ENCODE results near the gene EDIL3.
A peak's percentile ranks its signal among the peaks of the same experiment; 100 is the strongest.

Gene EDIL3

GRCh38 chr5:84017523-84018172 lies 367.0 kb downstream of the EDIL3 start:
- in situ Hi-C loops (cut with HindIII; ENCODE audit: low pct_unique_long_range_greater_than_20kb, low sequenced_read_pairs) = no loop called here

GRCh38 chr5:84016085-84016484 lies 368.6 kb downstream of the EDIL3 start:
- in situ Hi-C loops (cut with HindIII; ENCODE audit: low pct_unique_long_range_greater_than_20kb, low sequenced_read_pairs) = no loop called here
- no peak for TF ChIP-seq JUND (IDR thresholded peaks at IDR 0.05; ENCODE audit: low read depth)
- DNase-seq (ENCODE audit: low read depth in 1 of 2, low spot score in 1 of 2) = no peak

More at GRCh38 chr5:84017523-84018172, 367.0 kb downstream of the EDIL3 start:
- DNase-seq (ENCODE audit: low read depth in 1 of 2, low spot score in 1 of 2) = peak in 1 of 2 experiments; percentile 6
- no peak for TF ChIP-seq JUND (IDR thresholded peaks at IDR 0.05; ENCODE audit: low read depth)

GRCh38 chr5:84014966-84015365 lies 369.7 kb downstream of the EDIL3 start:
- no peak for TF ChIP-seq JUND (IDR thresholded peaks at IDR 0.05; ENCODE audit: low read depth)
- no peak for DNase-seq (ENCODE audit: low read depth in 1 of 2, low spot score in 1 of 2)
- in situ Hi-C loops (cut with HindIII; ENCODE audit: low pct_unique_long_range_greater_than_20kb, low sequenced_read_pairs) = no loop called here

GRCh38 chr5:83993803-83994202 lies 390.9 kb downstream of the EDIL3 start:
- in situ Hi-C loops (cut with HindIII; ENCODE audit: low pct_unique_long_range_greater_than_20kb, low sequenced_read_pairs) = no loop called here

GRCh38 chr5:83991566-83992224 lies 393.0 kb downstream of the EDIL3 start:
- no peak for TF ChIP-seq JUND (IDR thresholded peaks at IDR 0.05; ENCODE audit: low read depth)
- in situ Hi-C loops (cut with HindIII; ENCODE audit: low pct_unique_long_range_greater_than_20kb, low sequenced_read_pairs) = no loop called here
- DNase-seq (ENCODE audit: low read depth in 1 of 2, low spot score in 1 of 2) = no peak

More at GRCh38 chr5:83993803-83994202, 390.9 kb downstream of the EDIL3 start:
- TF ChIP-seq JUND (IDR thresholded peaks at IDR 0.05; ENCODE audit: low read depth) = no peak
- DNase-seq (ENCODE audit: low read depth in 1 of 2, low spot score in 1 of 2) = no peak

GRCh38 chr5:83988293-83988685 lies 396.4 kb downstream of the EDIL3 start:
- no peak for DNase-seq (ENCODE audit: low read depth in 1 of 2, low spot score in 1 of 2)
- in situ Hi-C loops (cut with HindIII; ENCODE audit: low pct_unique_long_range_greater_than_20kb, low sequenced_read_pairs) = no loop called here
- TF ChIP-seq JUND (IDR thresholded peaks at IDR 0.05; ENCODE audit: low read depth) = no peak

GRCh38 chr5:83987513-83988292 lies 397.0 kb downstream of the EDIL3 start:
- in situ Hi-C loops (cut with HindIII; ENCODE audit: low pct_unique_long_range_greater_than_20kb, low sequenced_read_pairs) = no loop called here
- no peak for DNase-seq (ENCODE audit: low read depth in 1 of 2, low spot score in 1 of 2)
- TF ChIP-seq JUND (IDR thresholded peaks at IDR 0.05; ENCODE audit: low read depth) = no peak

- no peak for TF ChIP-seq JUND (IDR thresholded peaks at IDR 0.05; ENCODE audit: low read depth)
- in situ Hi-C loops (cut with HindIII; ENCODE audit: low pct_unique_long_range_greater_than_20kb, low sequenced_read_pairs) = no loop called here
- DNase-seq (ENCODE audit: low read depth in 1 of 2, low spot score in 1 of 2) = no peak
Measured at GRCh38 chr5:83983852-83984251, 400.8 kb downstream of the EDIL3 start.

GRCh38 chr5:83973925-83974815 lies 410.5 kb downstream of the EDIL3 start:
- TF ChIP-seq JUND (IDR thresholded peaks at IDR 0.05; ENCODE audit: low read depth) = no peak
- in situ Hi-C loops (cut with HindIII; ENCODE audit: low pct_unique_long_range_greater_than_20kb, low sequenced_read_pairs) = no loop called here
- DNase-seq (ENCODE audit: low read depth in 1 of 2, low spot score in 1 of 2) = no peak

- TF ChIP-seq JUND (IDR thresholded peaks at IDR 0.05; ENCODE audit: low read depth) = no peak
- DNase-seq (ENCODE audit: low read depth in 1 of 2, low spot score in 1 of 2) = no peak
Measured at GRCh38 chr5:83972909-83973308, 411.8 kb downstream of the EDIL3 start.

GRCh38 chr5:83972236-83972635 lies 412.4 kb downstream of the EDIL3 start:
- no peak for DNase-seq (ENCODE audit: low read depth in 1 of 2, low spot score in 1 of 2)
- no peak for TF ChIP-seq JUND (IDR thresholded peaks at IDR 0.05; ENCODE audit: low read depth)
- in situ Hi-C loops (cut with HindIII; ENCODE audit: low pct_unique_long_range_greater_than_20kb, low sequenced_read_pairs) = no loop called here

More at GRCh38 chr5:83972909-83973308, 411.8 kb downstream of the EDIL3 start:
- in situ Hi-C loops (cut with HindIII; ENCODE audit: low pct_unique_long_range_greater_than_20kb, low sequenced_read_pairs) = no loop called here

- DNase-seq (ENCODE audit: low read depth in 1 of 2, low spot score in 1 of 2) = no peak
- in situ Hi-C loops (cut with HindIII; ENCODE audit: low pct_unique_long_range_greater_than_20kb, low sequenced_read_pairs) = no loop called here
- TF ChIP-seq JUND (IDR thresholded peaks at IDR 0.05; ENCODE audit: low read depth) = no peak
Measured at GRCh38 chr5:83967417-83967816, 417.3 kb downstream of the EDIL3 start.

Data from T47D (cell line).